Measurements from ENCODE around the gene HBE1. TPM values are rescaled to one million over a fixed set of nuclear protein-coding genes. Genes with fewer than 3 reads are reported as not detected.
"Not testable (repeated sequence)": the region's sequence is repeated elsewhere in the genome, so short reads cannot be mapped to it uniquely, and the experiment has no call there.

The HBE1 gene
- total RNA-seq, 1 experiment from 2014 or later: not detected

DNA sequence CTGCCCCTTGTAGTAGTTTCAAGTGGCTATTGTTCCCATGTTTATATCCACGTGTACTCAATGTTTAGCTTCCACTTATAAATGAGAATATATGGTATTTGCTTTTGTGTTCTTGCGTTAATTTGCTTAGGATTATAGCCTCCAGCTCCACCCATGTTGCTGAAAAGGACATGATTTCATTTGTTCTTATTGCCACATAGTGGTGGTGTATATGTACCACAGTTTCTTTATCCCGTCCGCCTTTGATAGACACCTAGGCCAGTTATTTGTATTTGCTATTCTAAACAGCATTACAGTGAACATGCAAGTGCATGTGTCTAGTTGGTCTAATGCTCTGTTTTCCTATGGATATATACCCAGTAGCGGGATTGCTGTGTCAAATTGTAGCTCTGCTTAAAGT lies 47.5 kb upstream of the HBE1 start:
- H3K4me1 Mint-ChIP-seq: peaks cover 0 to 2% of the 10 kb centered on the region in 2 experiments; a peak in 1 of 4 replicates
- no peak overlapping the region for H3K27ac ChIP-seq (ENCODE audit: insufficient read length, low read depth, low read length)
- TF ChIP-seq, protein P1, sequence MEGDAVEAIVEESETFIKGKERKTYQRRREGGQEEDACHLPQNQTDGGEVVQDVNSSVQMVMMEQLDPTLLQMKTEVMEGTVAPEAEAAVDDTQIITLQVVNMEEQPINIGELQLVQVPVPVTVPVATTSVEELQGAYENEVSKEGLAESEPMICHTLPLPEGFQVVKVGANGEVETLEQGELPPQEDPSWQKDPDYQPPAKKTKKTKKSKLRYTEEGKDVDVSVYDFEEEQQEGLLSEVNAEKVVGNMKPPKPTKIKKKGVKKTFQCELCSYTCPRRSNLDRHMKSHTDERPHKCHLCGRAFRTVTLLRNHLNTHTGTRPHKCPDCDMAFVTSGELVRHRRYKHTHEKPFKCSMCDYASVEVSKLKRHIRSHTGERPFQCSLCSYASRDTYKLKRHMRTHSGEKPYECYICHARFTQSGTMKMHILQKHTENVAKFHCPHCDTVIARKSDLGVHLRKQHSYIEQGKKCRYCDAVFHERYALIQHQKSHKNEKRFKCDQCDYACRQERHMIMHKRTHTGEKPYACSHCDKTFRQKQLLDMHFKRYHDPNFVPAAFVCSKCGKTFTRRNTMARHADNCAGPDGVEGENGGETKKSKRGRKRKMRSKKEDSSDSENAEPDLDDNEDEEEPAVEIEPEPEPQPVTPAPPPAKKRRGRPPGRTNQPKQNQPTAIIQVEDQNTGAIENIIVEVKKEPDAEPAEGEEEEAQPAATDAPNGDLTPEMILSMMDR (conservative IDR thresholded peaks at IDR 0.05): no peak
- no peaks in the 10 kb centered on the region for H3K79me1 ChIP-seq (ENCODE audit: insufficient read depth, low read depth, low read length, poor library complexity, severe bottlenecking)
- no peaks in the 10 kb centered on the region for H3K36me3 Mint-ChIP-seq (ENCODE audit: insufficient read depth in 1 of 3, low read depth in 3 of 3)
- no peak overlapping the region for H2BK120ac ChIP-seq (ENCODE audit: low read depth, low read length, poor library complexity, severe bottlenecking)
- no peak overlapping the region for H2BK20ac ChIP-seq (ENCODE audit: low read depth, low read length, poor library complexity, severe bottlenecking)
- H4K20me1 ChIP-seq (ENCODE audit: control insufficient read depth, insufficient read depth, insufficient read length): no peaks in the 10 kb centered on the region
- no peak overlapping the region for H3K4me3 Mint-ChIP-seq
- no peak for DNase-seq
- no peak overlapping the region for H3K23ac ChIP-seq (ENCODE audit: insufficient read length, low read depth, low read length)
- no peak overlapping the region for H3K18ac ChIP-seq (ENCODE audit: insufficient read length, low read depth, low read length)
- H3K9ac ChIP-seq (ENCODE audit: extremely low read depth, insufficient read length, low read length): no peak overlapping the region
- no peak overlapping the region for H4K5ac ChIP-seq (ENCODE audit: insufficient read length, low read depth, low read length)
- no peak overlapping the region for H2BK15ac ChIP-seq (ENCODE audit: low read depth, low read length)
- no peak overlapping the region for H4K8ac ChIP-seq (replicated peaks; ENCODE audit: insufficient read length, low read depth, low read length)
- H3T11ph ChIP-seq (ENCODE audit: low read length): no peak overlapping the region
- no peak overlapping the region for H2AFZ ChIP-seq (ENCODE audit: low read length)
- H3K14ac ChIP-seq (ENCODE audit: insufficient read depth, low read length): no peak overlapping the region
- no peaks in the 10 kb centered on the region for H3K4me1 ChIP-seq (ENCODE audit: insufficient read depth, low read length)
- no peak overlapping the region for H3K4ac ChIP-seq (ENCODE audit: low read depth, low read length)
- H3K23me2 ChIP-seq (ENCODE audit: insufficient read length, low read depth, low read length, poor library complexity, severe bottlenecking): no peaks in the 10 kb centered on the region
- H3K27me3 ChIP-seq (ENCODE audit: insufficient read depth, low read length): no peaks in the 10 kb centered on the region
- peaks cover 0 to 2% of the 10 kb centered on the region in 2 experiments; a peak in 1 of 5 replicates for H3K9me3 Mint-ChIP-seq
- H2BK5ac ChIP-seq (ENCODE audit: insufficient read length, low read length): no peak overlapping the region
- H2BK12ac ChIP-seq (ENCODE audit: insufficient read length, low read depth, low read length): no peak overlapping the region
- H3K4me2 ChIP-seq (ENCODE audit: insufficient read depth, insufficient read length, low read length): no peak overlapping the region
- no peak overlapping the region for H2AK5ac ChIP-seq (ENCODE audit: insufficient read length, low read length)
- H3K79me2 ChIP-seq (ENCODE audit: insufficient read depth, low read length): no peaks in the 10 kb centered on the region
- H4K91ac ChIP-seq (ENCODE audit: insufficient read length, low read depth, low read length): no peak overlapping the region
- H3K27ac Mint-ChIP-seq: no peak overlapping the region
- no CpG with 5 or more reads among the region's 5 CpGs for WGBS (ENCODE audit: extremely low coverage, insufficient read length, low lambda C conversion rate)
- no peaks in the 10 kb centered on the region for H3K9me3 ChIP-seq (ENCODE audit: control insufficient read depth, low read depth, low read length)
- no peak overlapping the region for H3K56ac ChIP-seq (ENCODE audit: insufficient read length, low read depth, low read length)
- H3K27me3 Mint-ChIP-seq (ENCODE audit: low read depth): no peaks in the 10 kb centered on the region

DNA sequence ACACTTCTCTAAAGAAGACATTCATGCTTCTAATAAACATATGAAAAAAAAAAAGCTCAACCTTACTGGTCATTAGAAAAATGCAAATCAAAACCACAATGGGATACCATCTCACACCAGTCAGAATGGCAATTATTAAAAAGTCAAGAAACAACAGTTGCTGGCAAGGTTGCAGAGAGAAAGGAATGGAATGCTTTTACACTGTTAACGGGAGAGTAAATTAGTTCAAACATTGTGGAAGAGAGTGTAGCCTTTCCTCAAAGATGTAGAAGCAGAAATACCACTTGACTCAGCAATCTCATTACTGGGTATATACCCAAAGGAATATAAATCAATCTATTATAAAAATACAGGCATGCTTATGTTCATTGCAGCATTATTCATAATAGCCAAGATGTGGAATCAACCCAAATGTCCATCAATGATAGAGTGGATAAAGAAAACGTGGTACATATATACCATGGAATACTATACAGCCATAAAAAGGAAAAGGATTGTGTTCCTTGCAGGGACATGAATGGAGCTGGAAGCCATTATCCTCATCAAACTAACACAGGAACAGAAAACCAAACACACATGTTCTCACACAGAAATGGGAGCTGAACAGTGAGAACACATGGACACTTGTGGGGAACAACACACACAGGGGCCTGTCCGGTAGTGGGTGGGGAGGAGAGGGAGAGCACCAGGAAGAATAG lies 43.7 kb upstream of the HBE1 start:
- not testable (repeated sequence) for H3K23me2 ChIP-seq (ENCODE audit: insufficient read length, low read depth, low read length, poor library complexity, severe bottlenecking); H3K18ac ChIP-seq (ENCODE audit: insufficient read length, low read depth, low read length); H3K27ac Mint-ChIP-seq; H4K91ac ChIP-seq (ENCODE audit: insufficient read length, low read depth, low read length); H2AFZ ChIP-seq (ENCODE audit: low read length); H2BK12ac ChIP-seq (ENCODE audit: insufficient read length, low read depth, low read length); H2BK15ac ChIP-seq (ENCODE audit: low read depth, low read length); H2BK5ac ChIP-seq (ENCODE audit: insufficient read length, low read length); H3K9me3 Mint-ChIP-seq; H3K9me3 ChIP-seq (ENCODE audit: control insufficient read depth, low read depth, low read length); H3K27ac ChIP-seq (ENCODE audit: insufficient read length, low read depth, low read length); H3K4me3 Mint-ChIP-seq; H2BK120ac ChIP-seq (ENCODE audit: low read depth, low read length, poor library complexity, severe bottlenecking); H2BK20ac ChIP-seq (ENCODE audit: low read depth, low read length, poor library complexity, severe bottlenecking); H3K79me2 ChIP-seq (ENCODE audit: insufficient read depth, low read length); H3K27me3 Mint-ChIP-seq (ENCODE audit: low read depth); H3K79me1 ChIP-seq (ENCODE audit: insufficient read depth, low read depth, low read length, poor library complexity, severe bottlenecking); H3K36me3 Mint-ChIP-seq (ENCODE audit: insufficient read depth in 1 of 3, low read depth in 3 of 3); H3K9ac ChIP-seq (ENCODE audit: extremely low read depth, insufficient read length, low read length); H3K14ac ChIP-seq (ENCODE audit: insufficient read depth, low read length); H3K56ac ChIP-seq (ENCODE audit: insufficient read length, low read depth, low read length); H3K23ac ChIP-seq (ENCODE audit: insufficient read length, low read depth, low read length); H3K4ac ChIP-seq (ENCODE audit: low read depth, low read length); DNase-seq; H3K4me1 Mint-ChIP-seq; H3K4me1 ChIP-seq (ENCODE audit: insufficient read depth, low read length); H3K27me3 ChIP-seq (ENCODE audit: insufficient read depth, low read length); H3K4me2 ChIP-seq (ENCODE audit: insufficient read depth, insufficient read length, low read length); H4K5ac ChIP-seq (ENCODE audit: insufficient read length, low read depth, low read length); H2AK5ac ChIP-seq (ENCODE audit: insufficient read length, low read length); H4K20me1 ChIP-seq (ENCODE audit: control insufficient read depth, insufficient read depth, insufficient read length); H3T11ph ChIP-seq (ENCODE audit: low read length); H4K8ac ChIP-seq (replicated peaks; ENCODE audit: insufficient read length, low read depth, low read length)
- WGBS (ENCODE audit: extremely low coverage, insufficient read length, low lambda C conversion rate): no CpG with 5 or more reads among the region's 3 CpGs

All from H9 (cell line).